HepG2 (cell line): ENCODE measurements around the gene NNAT. TPM values are rescaled to one million over a fixed set of nuclear protein-coding genes. Genes with fewer than 3 reads are reported as not detected.
A peak's percentile ranks its signal among the peaks of the same experiment; 100 is the strongest.

Source experiments
- ETV6 ChIP-seq: sonication (generic); formaldehyde crosslinking; conservative IDR thresholded peaks from 2 replicates; pipeline ENCODE4 v1.4.0; 2020; ENCODE audit warnings: missing genetic modification reagents
- HMG20A ChIP-seq: IDR thresholded peaks from 2 replicates; pipeline ENCODE4 v1.6.1; 2016; ENCODE audit warnings: borderline replicate concordance
- IRF2 ChIP-seq: IDR thresholded peaks from 2 replicates; pipeline ENCODE4 v1.6.1; 2018; ENCODE audit warnings: missing genetic modification reagents, missing compliant biosample characterization
- KAT8 ChIP-seq: IDR thresholded peaks from 2 replicates; pipeline ENCODE4 v1.6.1; 2016; ENCODE audit warnings: missing genetic modification reagents, missing compliant biosample characterization
- NFE2 ChIP-seq: sonication (generic); formaldehyde crosslinking; IDR thresholded peaks from 2 replicates; pipeline ENCODE4 v1.4.0; 2020; ENCODE audit warnings: missing genetic modification reagents
- NFRKB ChIP-seq: fragments of 450-650 bp; IDR thresholded peaks from 2 replicates; pipeline ENCODE4 v1.6.1; 2017
- PAWR ChIP-seq: sonication (generic); formaldehyde crosslinking; IDR thresholded peaks from 2 replicates; pipeline ENCODE4 v1.4.0; 2020; ENCODE audit warnings: missing genetic modification reagents, mild to moderate bottlenecking, borderline replicate concordance
- RBAK ChIP-seq: sonication (generic); formaldehyde crosslinking; IDR thresholded peaks from 2 replicates; pipeline ENCODE4 v1.5.1; 2020; ENCODE audit warnings: mild to moderate bottlenecking, missing genetic modification reagents
- SMC3 ChIP-seq: IDR thresholded peaks from 2 replicates; pipeline ENCODE4 v1.6.1; 2011; ENCODE audit warnings: low read length, improper control_type of control experiment
- TCF12 ChIP-seq, 2 experiments: fragments of 450-650 bp in 1 of 2; sonication (generic) in 1 of 2; formaldehyde crosslinking in 1 of 2; IDR thresholded peaks; 2 replicates each; pipeline versions ENCODE4 v1.6.1 to v1.8.0; 2017 to 2022; ENCODE audit warnings: antibody characterized with exemption in 1 of 2, mild to moderate bottlenecking in 1 of 2, missing genetic modification reagents in 1 of 2, moderate library complexity in 1 of 2
- ZMYM4 ChIP-seq: sonication (generic); formaldehyde crosslinking; IDR thresholded peaks from 2 replicates; pipeline ENCODE4 v1.8.1; 2023; ENCODE audit warnings: mild to moderate bottlenecking, missing genetic modification reagents
- ZNF263 ChIP-seq: sonication (generic); formaldehyde crosslinking; IDR thresholded peaks from 2 replicates; pipeline ENCODE4 v1.4.0; 2020; ENCODE audit warnings: missing genetic modification reagents
- ZNF672 ChIP-seq: sonication (generic); formaldehyde crosslinking; IDR thresholded peaks from 2 replicates; pipeline ENCODE4 v1.8.1; 2022; ENCODE audit warnings: missing genetic modification reagents
- polyA plus RNA-seq, 8 experiments: library from polyadenylated mRNA; depleted of rRNA in 3 of 8; stranded (reverse) in 7 of 8; unstranded in 1 of 8; fragments of >200 nt; fragmentation: Illumina TruSeq in 4 of 8; extraction: Trizol in 4 of 8; gene quantifications; 2 replicates each; pipeline versions ENCODE4 v1.2.1 to v1.2.3, GENCODE V29; 2011 to 2016; ENCODE audit warnings: low read depth in 4 of 8, missing spikeins in 1 of 8, mixed read lengths in 1 of 8; ENCODE audit not compliant: insufficient read depth in 1 of 8
- total RNA-seq, 5 experiments: library from RNA; depleted of rRNA; stranded (reverse); fragments of >200 nt; fragmentation: Illumina TruSeq; extraction: Trizol; gene quantifications; 2 replicates each; pipeline ENCODE4 v1.2.3, GENCODE V29; 2016; ENCODE audit warnings: low read depth in 1 of 5
- TF ChIP-seq, protein P1 (sequence below): sonication (generic); formaldehyde crosslinking; IDR thresholded peaks from 2 replicates; pipeline ENCODE4 v1.5.1; 2020; ENCODE audit warnings: missing genetic modification reagents, mild to moderate bottlenecking, borderline replicate concordance
- TF ChIP-seq, protein P2 (sequence below): sonication (generic); formaldehyde crosslinking; IDR thresholded peaks from 2 replicates; pipeline ENCODE4 v1.4.0; 2020; ENCODE audit warnings: missing genetic modification reagents, low read depth, mild to moderate bottlenecking, borderline replicate concordance
- TF ChIP-seq, protein P3 (sequence below): sonication (generic); formaldehyde crosslinking; IDR thresholded peaks from 2 replicates; pipeline ENCODE4 v1.4.0; 2020; ENCODE audit warnings: missing genetic modification reagents
- TF ChIP-seq, protein P4 (sequence below): sonication (generic); formaldehyde crosslinking; IDR thresholded peaks from 2 replicates; pipeline ENCODE4 v1.8.0; 2022; ENCODE audit warnings: mild to moderate bottlenecking, missing genetic modification reagents; ENCODE audit not compliant: insufficient replicate concordance

Gene NNAT
- total and polyA plus RNA-seq, 2 of the 13 experiments (the other 11 are each of a cell fraction or from before 2014, with no cell fraction given), result not detected

DNA sequence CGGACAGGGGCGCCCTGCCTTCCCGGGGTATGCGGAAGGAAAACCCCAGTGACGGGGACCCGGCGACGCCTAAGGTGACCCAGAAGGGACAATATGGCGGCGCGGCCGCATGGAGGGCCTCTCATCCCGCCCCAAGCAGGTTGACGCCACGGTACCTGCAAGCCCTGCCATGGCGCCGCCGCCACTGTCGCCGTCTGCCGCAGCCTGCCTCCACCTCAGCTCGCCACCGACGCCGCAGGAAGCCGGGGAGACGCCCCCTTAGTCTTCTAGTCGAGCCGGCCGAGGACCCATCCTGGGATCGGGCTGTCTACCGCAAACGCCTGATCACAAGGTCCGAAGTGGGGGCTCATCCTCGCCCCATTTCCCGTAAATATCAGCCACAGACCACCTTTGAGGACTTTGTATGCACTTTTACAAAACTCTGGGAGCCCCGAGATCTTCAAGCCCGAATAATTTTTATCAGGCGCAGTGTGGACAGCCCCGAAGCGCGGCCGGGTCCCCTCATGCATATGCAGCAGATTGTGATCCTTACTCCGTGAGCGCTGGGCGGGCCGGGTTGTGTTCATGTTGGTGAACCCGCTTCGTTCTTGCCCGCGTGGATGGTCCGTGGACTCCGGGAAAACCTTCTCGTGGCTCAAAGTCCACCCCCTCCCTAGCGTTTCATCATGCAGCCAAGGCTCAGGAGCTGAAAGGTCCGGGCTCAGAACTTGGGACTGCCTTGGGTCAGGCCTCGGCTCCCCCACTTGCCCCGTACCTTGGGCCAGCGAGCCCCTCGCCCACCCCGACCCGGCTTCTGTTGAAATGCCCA, 6.8 kb downstream of the NNAT start, which contains the start of gene BLCAP (continued):
- TF ChIP-seq NFE2 (CRISPR knock-in tag) (no peak), SMC3 (no peak; the same call in 1 of the 2 replicates), IRF2 (CRISPR knock-in tag) (peak; percentile 66), ETV6 (no peak; the same call in 1 of the 2 replicates), NFRKB (no peak), ZNF672 (peak; percentile 63; the same call in 1 of the 2 replicates), ZMYM4 (CRISPR knock-in tag) (peak; percentile 47; the same call in 1 of the 2 replicates), RBAK (CRISPR knock-in tag) (0 out of 2 replicates have a peak, but pooled peaks have one; percentile 9), TCF12 (IDR thresholded peaks at IDR 0.05) (no peak), TCF12 (CRISPR knock-in tag; IDR thresholded peaks at IDR 0.05) (peak; percentile 96), ZNF263 (CRISPR knock-in tag) (peak; percentile 19; the same call in 1 of the 2 replicates), PAWR (CRISPR knock-in tag) (no peak), HMG20A (CRISPR knock-in tag) (no peak; the same call in 1 of the 2 replicates), KAT8 (peak; percentile 95)
- TF ChIP-seq, protein P1, sequence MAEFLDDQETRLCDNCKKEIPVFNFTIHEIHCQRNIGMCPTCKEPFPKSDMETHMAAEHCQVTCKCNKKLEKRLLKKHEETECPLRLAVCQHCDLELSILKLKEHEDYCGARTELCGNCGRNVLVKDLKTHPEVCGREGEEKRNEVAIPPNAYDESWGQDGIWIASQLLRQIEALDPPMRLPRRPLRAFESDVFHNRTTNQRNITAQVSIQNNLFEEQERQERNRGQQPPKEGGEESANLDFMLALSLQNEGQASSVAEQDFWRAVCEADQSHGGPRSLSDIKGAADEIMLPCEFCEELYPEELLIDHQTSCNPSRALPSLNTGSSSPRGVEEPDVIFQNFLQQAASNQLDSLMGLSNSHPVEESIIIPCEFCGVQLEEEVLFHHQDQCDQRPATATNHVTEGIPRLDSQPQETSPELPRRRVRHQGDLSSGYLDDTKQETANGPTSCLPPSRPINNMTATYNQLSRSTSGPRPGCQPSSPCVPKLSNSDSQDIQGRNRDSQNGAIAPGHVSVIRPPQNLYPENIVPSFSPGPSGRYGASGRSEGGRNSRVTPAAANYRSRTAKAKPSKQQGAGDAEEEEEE (CRISPR knock-in tag), result peak; percentile 75
- TF ChIP-seq, protein P2, sequence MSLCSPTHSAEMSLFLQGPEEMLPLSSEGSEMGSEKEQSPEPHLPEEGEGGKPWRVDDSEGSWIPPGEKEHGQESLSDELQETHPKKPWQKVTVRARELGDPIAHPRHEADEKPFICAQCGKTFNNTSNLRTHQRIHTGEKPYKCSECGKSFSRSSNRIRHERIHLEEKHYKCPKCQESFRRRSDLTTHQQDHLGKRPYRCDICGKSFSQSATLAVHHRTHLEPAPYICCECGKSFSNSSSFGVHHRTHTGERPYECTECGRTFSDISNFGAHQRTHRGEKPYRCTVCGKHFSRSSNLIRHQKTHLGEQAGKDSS (CRISPR knock-in tag), result peak; percentile 86
- TF ChIP-seq, protein P3, sequence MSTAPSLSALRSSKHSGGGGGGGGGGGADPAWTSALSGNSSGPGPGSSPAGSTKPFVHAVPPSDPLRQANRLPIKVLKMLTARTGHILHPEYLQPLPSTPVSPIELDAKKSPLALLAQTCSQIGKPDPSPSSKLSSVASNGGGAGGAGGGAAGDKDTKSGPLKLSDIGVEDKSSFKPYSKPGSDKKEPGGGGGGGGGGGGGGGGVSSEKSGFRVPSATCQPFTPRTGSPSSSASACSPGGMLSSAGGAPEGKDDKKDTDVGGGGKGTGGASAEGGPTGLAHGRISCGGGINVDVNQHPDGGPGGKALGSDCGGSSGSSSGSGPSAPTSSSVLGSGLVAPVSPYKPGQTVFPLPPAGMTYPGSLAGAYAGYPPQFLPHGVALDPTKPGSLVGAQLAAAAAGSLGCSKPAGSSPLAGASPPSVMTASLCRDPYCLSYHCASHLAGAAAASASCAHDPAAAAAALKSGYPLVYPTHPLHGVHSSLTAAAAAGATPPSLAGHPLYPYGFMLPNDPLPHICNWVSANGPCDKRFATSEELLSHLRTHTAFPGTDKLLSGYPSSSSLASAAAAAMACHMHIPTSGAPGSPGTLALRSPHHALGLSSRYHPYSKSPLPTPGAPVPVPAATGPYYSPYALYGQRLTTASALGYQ (CRISPR knock-in tag), result peak; percentile 72; the same call in 1 of the 2 replicates
- TF ChIP-seq, protein P4, sequence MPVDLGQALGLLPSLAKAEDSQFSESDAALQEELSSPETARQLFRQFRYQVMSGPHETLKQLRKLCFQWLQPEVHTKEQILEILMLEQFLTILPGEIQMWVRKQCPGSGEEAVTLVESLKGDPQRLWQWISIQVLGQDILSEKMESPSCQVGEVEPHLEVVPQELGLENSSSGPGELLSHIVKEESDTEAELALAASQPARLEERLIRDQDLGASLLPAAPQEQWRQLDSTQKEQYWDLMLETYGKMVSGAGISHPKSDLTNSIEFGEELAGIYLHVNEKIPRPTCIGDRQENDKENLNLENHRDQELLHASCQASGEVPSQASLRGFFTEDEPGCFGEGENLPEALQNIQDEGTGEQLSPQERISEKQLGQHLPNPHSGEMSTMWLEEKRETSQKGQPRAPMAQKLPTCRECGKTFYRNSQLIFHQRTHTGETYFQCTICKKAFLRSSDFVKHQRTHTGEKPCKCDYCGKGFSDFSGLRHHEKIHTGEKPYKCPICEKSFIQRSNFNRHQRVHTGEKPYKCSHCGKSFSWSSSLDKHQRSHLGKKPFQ (CRISPR knock-in tag), result peak; percentile 87
